Measurements from ENCODE around the gene PLA2G4F.
A peak's percentile ranks its signal among the peaks of the same experiment; 100 is the strongest.

Gene PLA2G4F

DNA sequence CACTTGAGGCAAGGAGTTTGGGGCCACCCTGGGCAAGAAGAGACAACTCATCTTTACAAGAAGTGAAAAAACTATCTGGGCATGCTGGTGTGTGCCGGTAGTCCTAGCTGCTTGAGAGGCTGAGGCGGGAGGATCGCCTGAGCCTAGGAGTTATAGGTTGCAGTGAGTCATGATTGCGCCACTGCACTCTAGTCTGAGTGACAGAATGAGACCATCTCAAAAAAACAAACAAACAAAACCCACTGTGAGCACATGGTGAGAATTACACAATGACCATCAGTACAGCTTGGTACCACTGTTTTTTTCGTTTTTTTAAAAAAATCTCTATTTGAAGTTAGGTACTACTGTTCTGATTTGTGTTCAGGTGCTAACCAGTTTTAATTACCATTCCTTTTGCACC is 38.1 kb upstream of the PLA2G4F start:
- H3K4me1 ChIP-seq (ENCODE audit: insufficient read depth, low read length, severe bottlenecking), result peaks cover 19% of the 10 kb centered on the region
- no peak overlapping the region for H3K4me3 ChIP-seq (ENCODE audit: low read depth, low read length, poor library complexity, severe bottlenecking)
- TF ChIP-seq, protein P1, sequence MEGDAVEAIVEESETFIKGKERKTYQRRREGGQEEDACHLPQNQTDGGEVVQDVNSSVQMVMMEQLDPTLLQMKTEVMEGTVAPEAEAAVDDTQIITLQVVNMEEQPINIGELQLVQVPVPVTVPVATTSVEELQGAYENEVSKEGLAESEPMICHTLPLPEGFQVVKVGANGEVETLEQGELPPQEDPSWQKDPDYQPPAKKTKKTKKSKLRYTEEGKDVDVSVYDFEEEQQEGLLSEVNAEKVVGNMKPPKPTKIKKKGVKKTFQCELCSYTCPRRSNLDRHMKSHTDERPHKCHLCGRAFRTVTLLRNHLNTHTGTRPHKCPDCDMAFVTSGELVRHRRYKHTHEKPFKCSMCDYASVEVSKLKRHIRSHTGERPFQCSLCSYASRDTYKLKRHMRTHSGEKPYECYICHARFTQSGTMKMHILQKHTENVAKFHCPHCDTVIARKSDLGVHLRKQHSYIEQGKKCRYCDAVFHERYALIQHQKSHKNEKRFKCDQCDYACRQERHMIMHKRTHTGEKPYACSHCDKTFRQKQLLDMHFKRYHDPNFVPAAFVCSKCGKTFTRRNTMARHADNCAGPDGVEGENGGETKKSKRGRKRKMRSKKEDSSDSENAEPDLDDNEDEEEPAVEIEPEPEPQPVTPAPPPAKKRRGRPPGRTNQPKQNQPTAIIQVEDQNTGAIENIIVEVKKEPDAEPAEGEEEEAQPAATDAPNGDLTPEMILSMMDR (IDR thresholded peaks at IDR 0.05; ENCODE audit: low read length), result no peak
- TF ChIP-seq EZH2 (IDR thresholded peaks at IDR 0.05; ENCODE audit: borderline replicate concordance, low read length), result no peak
- H3K27ac ChIP-seq (ENCODE audit: low read depth, low read length, poor library complexity, severe bottlenecking), result no peak overlapping the region
- peaks cover 2% of the 10 kb centered on the region; the same call in 1 of the 2 replicates for H3K9me3 ChIP-seq (ENCODE audit: low read length)
- peaks cover 56% of the 10 kb centered on the region for H3K36me3 ChIP-seq (ENCODE audit: insufficient read depth, low read length)
- H3K9me2 ChIP-seq (ENCODE audit: low read depth, low read length), result no peaks in the 10 kb centered on the region
- H3K27me3 ChIP-seq (ENCODE audit: insufficient read depth, low read length), result no peaks in the 10 kb centered on the region
- no peaks in the 10 kb centered on the region for H3F3A ChIP-seq (ENCODE audit: insufficient read depth, low read length)
- H3K9ac ChIP-seq (ENCODE audit: low read length), result no peak overlapping the region
- H4K20me1 ChIP-seq (ENCODE audit: insufficient read depth, low read length), result no peaks in the 10 kb centered on the region
- H3K79me2 ChIP-seq (ENCODE audit: insufficient read depth, low read length), result no peaks in the 10 kb centered on the region
- H3K4me2 ChIP-seq (ENCODE audit: low read length), result no peak overlapping the region
- no peak overlapping the region for H2AFZ ChIP-seq (ENCODE audit: low read length)

DNA sequence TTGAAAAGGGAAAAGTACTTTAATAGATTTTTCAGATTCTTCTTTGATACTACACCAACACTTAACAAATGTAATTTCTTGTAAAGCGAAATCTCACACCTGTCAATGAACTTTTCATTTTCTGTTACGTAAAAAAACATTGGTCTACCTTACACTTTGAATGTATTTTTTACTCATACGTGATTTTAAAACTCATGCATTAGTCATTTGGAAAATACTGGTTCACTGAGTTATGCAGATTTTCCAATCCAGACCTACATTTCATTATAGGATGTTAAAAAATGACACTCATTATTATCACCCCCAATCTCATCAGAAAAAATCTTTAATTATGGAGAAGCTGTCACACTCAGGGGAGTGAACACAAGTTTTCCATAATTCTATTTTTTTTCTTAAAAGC is 36.9 kb upstream of the PLA2G4F start:
- no peaks in the 10 kb centered on the region for H3K9me2 ChIP-seq (ENCODE audit: low read depth, low read length)
- H3F3A ChIP-seq (ENCODE audit: insufficient read depth, low read length), result no peaks in the 10 kb centered on the region
- H3K4me3 ChIP-seq (ENCODE audit: low read depth, low read length, poor library complexity, severe bottlenecking), result no peak overlapping the region
- peaks cover 56% of the 10 kb centered on the region for H3K36me3 ChIP-seq (ENCODE audit: insufficient read depth, low read length)
- H3K4me2 ChIP-seq (ENCODE audit: low read length), result no peak overlapping the region
- peaks cover 19% of the 10 kb centered on the region for H3K4me1 ChIP-seq (ENCODE audit: insufficient read depth, low read length, severe bottlenecking)
- H3K9me3 ChIP-seq (ENCODE audit: low read length), result peaks cover 2% of the 10 kb centered on the region; the same call in 1 of the 2 replicates
- TF ChIP-seq, protein P1 (IDR thresholded peaks at IDR 0.05; ENCODE audit: low read length), result no peak
- TF ChIP-seq EZH2 (IDR thresholded peaks at IDR 0.05; ENCODE audit: borderline replicate concordance, low read length), result no peak
- H3K9ac ChIP-seq (ENCODE audit: low read length), result no peak overlapping the region
- no peaks in the 10 kb centered on the region for H3K27me3 ChIP-seq (ENCODE audit: insufficient read depth, low read length)
- H3K27ac ChIP-seq (ENCODE audit: low read depth, low read length, poor library complexity, severe bottlenecking), result no peak overlapping the region
- H4K20me1 ChIP-seq (ENCODE audit: insufficient read depth, low read length), result no peaks in the 10 kb centered on the region
- no peaks in the 10 kb centered on the region for H3K79me2 ChIP-seq (ENCODE audit: insufficient read depth, low read length)
- H2AFZ ChIP-seq (ENCODE audit: low read length), result no peak overlapping the region

DNA sequence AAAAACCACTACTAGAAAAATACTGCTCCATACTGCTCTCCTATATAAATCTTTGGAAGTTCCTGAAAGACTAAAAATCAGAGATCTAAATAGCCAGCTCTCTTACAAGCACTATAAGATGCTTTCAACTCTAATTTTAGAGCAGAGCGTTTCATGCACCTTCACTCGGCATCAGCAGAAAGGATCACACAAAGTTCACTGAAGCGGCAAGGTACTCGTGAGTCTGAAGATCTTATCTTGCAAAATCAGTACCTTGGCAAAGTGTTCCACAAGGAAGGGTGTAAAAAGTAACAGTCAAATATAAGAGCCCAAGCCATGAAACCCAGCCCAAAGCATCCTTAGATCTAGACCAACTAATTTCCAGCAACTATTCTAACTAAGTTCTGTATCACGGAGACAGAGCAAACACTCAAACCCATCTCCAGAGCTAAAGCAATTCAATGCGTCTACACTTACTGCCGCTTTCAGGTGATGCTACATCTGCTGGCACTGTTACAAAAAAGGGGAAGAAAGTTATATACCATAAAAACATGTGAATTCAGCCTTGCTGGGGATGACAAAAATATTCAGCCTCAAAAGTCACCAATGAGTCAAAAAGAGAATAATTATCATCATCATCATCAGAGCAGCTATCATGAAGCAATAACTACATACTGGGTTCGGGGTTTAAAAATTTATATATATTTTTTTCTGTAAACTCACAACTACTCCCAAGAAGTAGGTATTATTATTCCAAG is 35.3 kb upstream of the PLA2G4F start:
- H3K36me3 ChIP-seq (ENCODE audit: insufficient read depth, low read length), result peaks cover 62% of the 10 kb centered on the region
- H2AFZ ChIP-seq (ENCODE audit: low read length), result no peak overlapping the region

More for the DNA sequence above, 35.3 kb upstream of the PLA2G4F start:
- H3K79me2 ChIP-seq (ENCODE audit: insufficient read depth, low read length), result no peaks in the 10 kb centered on the region
- peak overlapping the region; percentile 64 for H3K4me2 ChIP-seq (ENCODE audit: low read length)
- H3K4me1 ChIP-seq (ENCODE audit: insufficient read depth, low read length, severe bottlenecking), result peaks cover 19% of the 10 kb centered on the region
- no peaks in the 10 kb centered on the region for H3K27me3 ChIP-seq (ENCODE audit: insufficient read depth, low read length)
- peak overlapping the region; percentile 25 for H3K4me3 ChIP-seq (ENCODE audit: low read depth, low read length, poor library complexity, severe bottlenecking)
- no peak for TF ChIP-seq EZH2 (IDR thresholded peaks at IDR 0.05; ENCODE audit: borderline replicate concordance, low read length)
- TF ChIP-seq, protein P1 (IDR thresholded peaks at IDR 0.05; ENCODE audit: low read length), result no peak
- no peaks in the 10 kb centered on the region for H3F3A ChIP-seq (ENCODE audit: insufficient read depth, low read length)
- H4K20me1 ChIP-seq (ENCODE audit: insufficient read depth, low read length), result no peaks in the 10 kb centered on the region
- peak overlapping the region; percentile 56 for H3K27ac ChIP-seq (ENCODE audit: low read depth, low read length, poor library complexity, severe bottlenecking)
- H3K9ac ChIP-seq (ENCODE audit: low read length), result 0 out of 2 replicates have a peak overlapping the region, but pooled peaks have one; percentile 2
- peaks cover 2% of the 10 kb centered on the region; the same call in 1 of the 2 replicates for H3K9me3 ChIP-seq (ENCODE audit: low read length)
- no peaks in the 10 kb centered on the region for H3K9me2 ChIP-seq (ENCODE audit: low read depth, low read length)

All from OCI-LY1 (cell line).